CD14-positive monocyte (primary cell): ENCODE measurements around the gene RALB. TPM values are rescaled to one million over a fixed set of nuclear protein-coding genes. Genes with fewer than 3 reads are reported as not detected.

Experiments used
- DNase-seq, 3 donors: peaks; one replicate each; pipeline ENCODE4 v3.0.0-alpha.2; 2011 to 2022
- H2AFZ ChIP-seq: 2 replicates; pipeline ENCODE4 v1.6.0; 2012; ENCODE audit warnings: mild to moderate bottlenecking, low read depth, low read length, inconsistent platforms; ENCODE audit not compliant: insufficient read depth, poor library complexity, severe bottlenecking
- H3K27ac ChIP-seq, 2 donors: 1 replicate in 1 of 2; 2 replicates in 1 of 2; pipeline ENCODE4 v1.5.1; 2012 to 2013; ENCODE audit warnings: low read length in 2 of 2, control low read depth in 1 of 2, inconsistent platforms in 1 of 2, low read depth in 1 of 2, mild to moderate bottlenecking in 1 of 2
- H3K27me3 ChIP-seq, 2 donors: one replicate each; pipeline versions ENCODE4 v1.6.0 to v1.6.1; 2011 to 2013; ENCODE audit warnings: low read length in 2 of 2; ENCODE audit not compliant: control insufficient read depth in 2 of 2, insufficient read depth in 2 of 2
- H3K36me3 ChIP-seq, 2 donors: replicated peaks in 1 of 2; 1 replicate in 1 of 2; 2 replicates in 1 of 2; pipeline versions ENCODE4 v1.5.1 to v1.6.1; 2012 to 2013; ENCODE audit warnings: low read length in 2 of 2, control low read depth in 1 of 2, inconsistent platforms in 1 of 2, mild to moderate bottlenecking in 1 of 2; ENCODE audit not compliant: insufficient read depth in 2 of 2, control insufficient read depth in 1 of 2
- H3K4me1 ChIP-seq, 2 donors: 1 replicate in 1 of 2; 2 replicates in 1 of 2; pipeline versions ENCODE4 v1.5.1 to v1.6.1; 2012 to 2013; ENCODE audit warnings: low read length in 2 of 2, control low read depth in 1 of 2, inconsistent platforms in 1 of 2, mild to moderate bottlenecking in 1 of 2, moderate library complexity in 1 of 2; ENCODE audit not compliant: insufficient read depth in 2 of 2, control insufficient read depth in 1 of 2
- H3K4me2 ChIP-seq: replicated peaks from 2 replicates; pipeline ENCODE3; 2012; ENCODE audit warnings: low read length, moderate library complexity, mild to moderate bottlenecking; ENCODE audit not compliant: poor library complexity, severe bottlenecking; ENCODE audit errors: extremely low read depth
- H3K4me3 ChIP-seq, 3 experiments: fragments of 200-600 bp in 1 of 3; sonication (generic) in 1 of 3; replicated peaks in 1 of 3; 1 replicate in 2 of 3; 2 replicates in 1 of 3; pipeline ENCODE4 v1.5.1; 2011 to 2013; ENCODE audit warnings: low read length in 3 of 3, mild to moderate bottlenecking in 3 of 3, control low read depth in 2 of 3, low read depth in 2 of 3, inconsistent platforms in 1 of 3, moderate library complexity in 1 of 3
- H3K79me2 ChIP-seq: 2 replicates; pipeline ENCODE4 v1.6.0; 2012; ENCODE audit warnings: mild to moderate bottlenecking, control low read depth, inconsistent platforms, low read length, moderate library complexity; ENCODE audit not compliant: insufficient read depth
- H3K9ac ChIP-seq: 2 replicates; pipeline ENCODE4 v1.6.0; 2017; ENCODE audit warnings: low read length, mild to moderate bottlenecking; ENCODE audit not compliant: insufficient read depth, poor library complexity, severe bottlenecking
- H3K9me3 ChIP-seq, 2 donors: replicated peaks in 1 of 2; 1 replicate in 1 of 2; 2 replicates in 1 of 2; pipeline versions ENCODE4 v1.5.1 to v1.6.1; 2012 to 2013; ENCODE audit warnings: low read length in 2 of 2, control low read depth in 1 of 2; ENCODE audit not compliant: control insufficient read depth in 1 of 2, insufficient read depth in 1 of 2
- H4K20me1 ChIP-seq: 2 replicates; pipeline ENCODE4 v1.6.0; 2012; ENCODE audit warnings: mild to moderate bottlenecking, low read length, control low read depth, moderate library complexity; ENCODE audit not compliant: insufficient read depth
- H3K27ac Mint-ChIP-seq, 7 donors: one replicate each; pipeline ENCODE4 v1.8.0; 2020; ENCODE audit warnings: mild to moderate bottlenecking in 7 of 7, mixed read lengths in 7 of 7, moderate library complexity in 6 of 7, inconsistent platforms in 2 of 7
- H3K27me3 Mint-ChIP-seq, 3 donors: one replicate each; pipeline ENCODE4 v1.8.0; 2021 to 2022; ENCODE audit warnings: low read depth in 3 of 3, mild to moderate bottlenecking in 3 of 3, mixed read lengths in 3 of 3, moderate library complexity in 3 of 3, inconsistent platforms in 1 of 3
- H3K36me3 Mint-ChIP-seq, 2 donors: one replicate each; pipeline ENCODE4 v1.8.0; 2020; ENCODE audit warnings: mixed read lengths in 2 of 2, inconsistent platforms in 1 of 2, mild to moderate bottlenecking in 1 of 2
- H3K4me1 Mint-ChIP-seq: one replicate; pipeline ENCODE4 v1.8.0; 2020; ENCODE audit warnings: mild to moderate bottlenecking, mixed read lengths
- H3K4me3 Mint-ChIP-seq, 2 donors: one replicate each; pipeline ENCODE4 v1.8.0; 2020; ENCODE audit warnings: mild to moderate bottlenecking in 2 of 2, mixed read lengths in 2 of 2, moderate library complexity in 1 of 2
- H3K9me3 Mint-ChIP-seq, 7 donors: one replicate each; pipeline ENCODE4 v1.8.0; 2020 to 2022; ENCODE audit warnings: mixed read lengths in 7 of 7, mild to moderate bottlenecking in 6 of 7, moderate library complexity in 6 of 7, inconsistent platforms in 2 of 7
- WGBS: methylation state at CpG from one replicate; pipeline ENCODE4 v1.1.5; 2013; ENCODE audit warnings: missing lambda C conversion rate; ENCODE audit not compliant: insufficient coverage; 5-methylcytosine and 5-hydroxymethylcytosine counted together
- intact Hi-C, 2 donors: fragments of 100-400 bp; cut with micrococcal nuclease; formaldehyde crosslinking; loops; one replicate each; pipeline versions ENCODE4 v1.15.0 to v1.15.1; 2023
- polyA plus RNA-seq, 3 donors: library from polyadenylated mRNA; depleted of rRNA in 1 of 3; unstranded in 2 of 3; stranded (reverse) in 1 of 3; fragments of 300-500 nt in 2 of 3; fragments of >200 nt in 1 of 3; fragmentation: Illumina TruSeq in 2 of 3; gene quantifications; 1 replicate in 2 of 3; 2 replicates in 1 of 3; pipeline ENCODE4 v1.2.3, GENCODE V29; 2012 to 2021
- TF ChIP-seq, protein P1 (sequence below): fragments of 200-600 bp; IDR thresholded peaks from one replicate; pipeline ENCODE4 v1.8.0; 2022; ENCODE audit warnings: antibody characterized with exemption, mild to moderate bottlenecking

The RALB gene
- polyA plus RNA-seq, 3 donors, result 57.2 to 163 (median 139) TPM

DNA sequence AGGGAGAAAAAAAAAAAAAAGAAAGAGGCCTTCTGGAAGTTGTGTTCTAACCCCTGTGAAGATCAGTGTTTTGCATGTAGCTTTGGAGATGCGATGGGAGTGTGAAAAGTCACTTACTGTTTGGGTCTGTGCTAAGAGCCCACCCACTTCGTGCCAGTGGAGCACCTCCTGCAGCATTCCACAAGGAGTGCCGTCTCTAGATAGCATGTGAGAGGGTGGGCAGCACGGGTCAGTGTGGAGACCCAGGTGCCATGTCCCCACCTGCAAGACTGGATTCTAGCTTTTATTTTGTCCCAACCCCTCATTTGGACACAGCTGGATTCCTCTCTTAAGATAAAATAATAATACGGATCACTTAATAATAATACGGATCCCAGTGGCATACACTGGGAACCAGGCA is 17.0 kb upstream of the RALB start:
- Histone ChIP-seq H3K4me3 (no peak overlapping the region), H2AFZ (no peak overlapping the region), H3K27me3 (no peaks in the 10 kb centered on the region), H3K79me2 (no peaks in the 10 kb centered on the region), H4K20me1 (no peaks in the 10 kb centered on the region), H3K4me2 (no peak overlapping the region), H3K27ac (no peak overlapping the region), H3K4me1 (peaks cover 14 to 19% of the 10 kb centered on the region in 2 donors), H3K36me3 (no peaks in the 10 kb centered on the region), H3K9ac (no peak overlapping the region), H3K9me3 (no peaks in the 10 kb centered on the region)
- H3K4me1 Mint-ChIP-seq, result peaks cover 22% of the 10 kb centered on the region
- peaks cover 3 to 6% (median 4%) of the 10 kb centered on the region in 3 donors for H3K27me3 Mint-ChIP-seq
- no peak overlapping the region for H3K4me3 Mint-ChIP-seq
- H3K36me3 Mint-ChIP-seq, result no peaks in the 10 kb centered on the region
- TF ChIP-seq, protein P1, sequence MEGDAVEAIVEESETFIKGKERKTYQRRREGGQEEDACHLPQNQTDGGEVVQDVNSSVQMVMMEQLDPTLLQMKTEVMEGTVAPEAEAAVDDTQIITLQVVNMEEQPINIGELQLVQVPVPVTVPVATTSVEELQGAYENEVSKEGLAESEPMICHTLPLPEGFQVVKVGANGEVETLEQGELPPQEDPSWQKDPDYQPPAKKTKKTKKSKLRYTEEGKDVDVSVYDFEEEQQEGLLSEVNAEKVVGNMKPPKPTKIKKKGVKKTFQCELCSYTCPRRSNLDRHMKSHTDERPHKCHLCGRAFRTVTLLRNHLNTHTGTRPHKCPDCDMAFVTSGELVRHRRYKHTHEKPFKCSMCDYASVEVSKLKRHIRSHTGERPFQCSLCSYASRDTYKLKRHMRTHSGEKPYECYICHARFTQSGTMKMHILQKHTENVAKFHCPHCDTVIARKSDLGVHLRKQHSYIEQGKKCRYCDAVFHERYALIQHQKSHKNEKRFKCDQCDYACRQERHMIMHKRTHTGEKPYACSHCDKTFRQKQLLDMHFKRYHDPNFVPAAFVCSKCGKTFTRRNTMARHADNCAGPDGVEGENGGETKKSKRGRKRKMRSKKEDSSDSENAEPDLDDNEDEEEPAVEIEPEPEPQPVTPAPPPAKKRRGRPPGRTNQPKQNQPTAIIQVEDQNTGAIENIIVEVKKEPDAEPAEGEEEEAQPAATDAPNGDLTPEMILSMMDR, result no peak
- no peak overlapping the region for H3K27ac Mint-ChIP-seq
- 96% methylated on average over 3 of the region's 6 CpGs for WGBS
- intact Hi-C loops, result no loop called here
- DNase-seq, result no peak
- peaks cover 0 to 6% (median 2%) of the 10 kb centered on the region in 7 donors for H3K9me3 Mint-ChIP-seq

DNA sequence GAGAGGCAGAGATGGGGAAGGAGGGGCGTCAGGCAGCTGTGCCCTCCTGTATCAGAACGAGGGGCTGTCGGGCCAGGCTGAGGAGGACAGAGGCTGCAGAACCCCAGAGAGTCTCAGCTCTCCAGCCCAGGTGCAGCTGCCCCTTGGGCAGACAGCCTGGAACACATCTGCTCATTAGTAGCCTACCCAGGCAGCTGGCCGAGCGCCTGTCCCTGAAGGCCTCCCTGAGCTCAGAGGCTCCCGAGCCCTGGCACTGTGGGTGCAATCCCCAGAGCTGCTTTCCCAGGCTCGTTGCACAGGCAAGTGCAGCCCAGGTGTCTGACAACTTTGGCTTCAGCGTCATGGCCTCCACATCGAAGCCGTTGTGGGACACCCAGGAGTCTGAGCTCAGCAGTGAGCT is 16.3 kb upstream of the RALB start:
- H3K4me3 Mint-ChIP-seq, result no peak overlapping the region
- H3K27me3 ChIP-seq, result no peaks in the 10 kb centered on the region
- no peaks in the 10 kb centered on the region for H3K36me3 ChIP-seq
- DNase-seq, result no peak
- no peak overlapping the region for H3K4me2 ChIP-seq
- no peak overlapping the region for H3K4me3 ChIP-seq
- H3K27ac ChIP-seq, result no peak overlapping the region
- peaks cover 17 to 23% of the 10 kb centered on the region in 2 donors for H3K4me1 ChIP-seq
- H3K79me2 ChIP-seq, result no peaks in the 10 kb centered on the region
- TF ChIP-seq, protein P1, result no peak
- H3K9me3 Mint-ChIP-seq, result peaks cover 0 to 6% (median 2%) of the 10 kb centered on the region in 7 donors
- H4K20me1 ChIP-seq, result no peaks in the 10 kb centered on the region
- no peak overlapping the region for H3K27ac Mint-ChIP-seq
- no peaks in the 10 kb centered on the region for H3K9me3 ChIP-seq
- H3K9ac ChIP-seq, result no peak overlapping the region
- WGBS, result 96% methylated on average over 10 of the region's 10 CpGs
- no peaks in the 10 kb centered on the region for H3K36me3 Mint-ChIP-seq
- H3K27me3 Mint-ChIP-seq, result peaks cover 3 to 5% (median 4%) of the 10 kb centered on the region in 3 donors
- no peak overlapping the region for H2AFZ ChIP-seq
- peaks cover 16% of the 10 kb centered on the region for H3K4me1 Mint-ChIP-seq
- intact Hi-C loops, result no loop called here
